Stimulated activated CD8-positive, alpha-beta memory T cell treated with anti-CD3 and anti-CD28 coated beads, Interleukin-12 subunit alpha, Interleukin-12 subunit beta, amount 100 ng/mL, for 24 hours (primary cell): Measurements from ENCODE around the gene NXPE1.

ENCODE experiments used
- DNase-seq: peaks from one replicate; pipeline ENCODE4 v3.0.0-alpha.2; 2020; ENCODE audit errors: extremely low read depth

NXPE1 gene

DNA sequence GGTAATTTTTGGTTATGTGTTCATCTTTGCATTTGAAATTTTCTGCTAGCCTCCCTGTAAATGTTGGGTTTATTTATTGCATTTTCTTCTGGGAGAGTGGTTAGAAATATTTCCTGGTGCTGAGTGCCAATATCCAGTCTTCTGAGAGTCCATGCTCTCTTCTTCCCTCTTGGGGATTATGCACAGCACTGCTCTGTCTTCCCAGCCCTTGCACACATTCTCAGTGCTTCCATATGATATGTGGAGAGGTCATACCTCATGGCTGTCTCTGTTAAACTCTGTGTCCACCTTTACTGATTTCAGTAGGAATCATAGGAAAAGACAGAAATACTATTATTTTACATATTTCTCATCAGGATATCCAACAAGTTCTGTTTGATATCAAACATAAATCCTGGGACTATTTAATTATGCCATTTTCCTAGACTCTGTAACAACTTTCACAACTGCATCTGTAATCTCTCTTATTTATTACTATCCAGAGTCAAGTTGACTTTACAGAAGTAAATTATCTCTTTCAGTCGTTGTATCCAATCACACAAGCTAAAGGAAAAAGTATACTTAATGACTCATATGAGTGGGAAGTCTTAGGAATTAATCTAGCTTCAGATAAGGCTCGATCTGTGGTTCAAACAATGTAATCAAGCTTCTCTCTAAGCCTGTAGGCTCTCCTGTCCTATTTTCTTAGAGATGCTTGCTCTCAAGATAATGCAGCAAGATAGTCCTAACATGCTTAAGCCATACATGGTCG lies 2.7 kb upstream of the NXPE1 start:
- DNase-seq = no peak

DNA sequence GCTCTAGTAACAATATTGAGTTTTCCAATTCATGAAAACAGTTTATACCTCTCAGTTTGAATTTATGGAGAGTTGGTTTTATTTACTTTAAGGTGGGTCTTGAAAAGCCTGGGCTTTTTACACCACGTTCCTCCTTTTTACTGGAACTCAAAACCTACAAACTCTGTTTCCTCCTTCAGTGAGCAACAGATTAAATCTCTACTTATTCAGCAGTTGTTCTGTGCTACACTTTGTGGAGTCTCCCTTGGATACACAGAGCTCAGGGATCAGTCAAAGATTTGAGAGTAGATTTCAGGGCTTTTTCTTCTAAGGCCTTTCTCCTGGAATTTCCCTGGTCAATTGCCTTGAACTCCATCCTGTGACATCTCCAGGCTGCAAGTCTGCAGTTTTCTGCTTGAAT lies 3.5 kb downstream of the NXPE1 start:
- DNase-seq = no peak

DNA sequence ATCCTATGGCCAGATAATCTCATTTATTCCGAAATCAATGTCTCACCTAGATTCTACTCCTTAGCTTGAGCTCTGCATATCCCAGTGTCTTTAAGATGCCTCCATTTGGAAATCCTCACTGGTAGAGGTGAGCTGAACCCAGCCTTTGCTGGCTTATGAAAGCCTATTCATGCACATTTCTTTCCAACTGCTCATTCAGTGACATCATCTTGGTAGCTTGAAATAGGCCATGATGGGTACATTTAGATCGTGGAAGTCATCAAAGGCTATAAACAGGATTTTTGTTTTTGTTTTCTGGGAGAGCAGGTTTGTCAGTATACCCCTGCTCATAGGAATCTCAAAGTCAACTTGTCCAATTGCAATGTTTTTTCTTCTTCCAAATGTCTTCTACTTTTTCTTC lies 6.0 kb downstream of the NXPE1 start:
- no peak for DNase-seq

DNA sequence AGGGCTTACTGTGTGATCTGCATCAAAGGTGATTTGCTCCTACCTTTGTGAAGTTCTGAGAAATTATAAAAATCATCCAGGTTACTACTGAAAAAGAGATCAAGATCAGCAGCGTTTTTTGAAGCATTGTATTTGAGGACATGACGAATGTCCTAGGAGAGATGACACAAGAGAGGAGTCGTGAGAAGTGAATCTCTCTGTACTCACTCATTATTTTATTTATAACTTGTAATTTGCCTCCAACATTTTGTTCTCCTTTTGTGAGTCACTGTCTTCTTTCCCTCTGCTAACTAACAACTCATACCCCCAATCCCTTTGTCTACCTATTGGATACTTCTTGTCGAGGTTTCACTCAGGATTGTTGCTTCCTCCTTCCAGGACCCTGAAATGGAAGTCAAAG lies 8.6 kb downstream of the NXPE1 start:
- DNase-seq = no peak

DNA sequence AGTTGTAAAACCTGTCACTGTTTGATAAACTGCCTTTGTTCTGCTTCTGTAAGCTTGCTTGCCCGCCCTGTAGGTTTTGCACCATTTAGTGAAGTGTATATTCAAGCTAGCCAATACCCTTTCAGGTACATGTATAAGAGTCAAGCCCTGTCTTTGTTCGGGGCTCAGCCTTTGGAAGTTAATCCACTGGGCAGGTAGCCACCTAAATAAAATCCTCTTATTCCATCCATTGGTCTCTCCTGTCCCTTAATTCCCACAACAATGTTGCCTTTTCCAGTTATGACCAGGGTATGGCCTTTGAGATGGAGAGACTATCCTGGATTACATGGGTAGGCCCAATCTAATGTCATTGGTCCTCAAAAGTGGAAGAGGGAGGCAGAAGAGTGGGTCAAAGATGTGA lies 34.0 kb downstream of the NXPE1 start:
- DNase-seq = no peak

DNA sequence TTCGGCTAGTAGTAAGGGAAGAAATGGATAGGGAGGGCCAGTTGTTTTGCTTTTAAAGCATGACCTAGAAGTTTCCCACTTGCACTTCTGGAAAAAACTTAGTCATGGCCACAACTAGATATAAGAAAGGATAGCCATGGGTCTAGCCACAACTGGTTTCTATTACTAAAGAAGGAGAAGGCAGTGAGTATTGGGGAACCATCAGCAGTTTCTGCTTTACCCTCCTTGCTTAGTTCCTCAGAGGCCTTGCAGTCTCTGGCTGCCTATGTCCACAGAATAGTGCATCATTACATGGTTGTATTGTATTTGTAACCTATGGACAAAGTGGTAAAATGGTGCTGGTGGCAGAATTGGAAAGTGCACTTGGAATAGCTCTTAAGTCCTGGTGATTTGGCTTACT lies 35.6 kb downstream of the NXPE1 start:
- no peak for DNase-seq

DNA sequence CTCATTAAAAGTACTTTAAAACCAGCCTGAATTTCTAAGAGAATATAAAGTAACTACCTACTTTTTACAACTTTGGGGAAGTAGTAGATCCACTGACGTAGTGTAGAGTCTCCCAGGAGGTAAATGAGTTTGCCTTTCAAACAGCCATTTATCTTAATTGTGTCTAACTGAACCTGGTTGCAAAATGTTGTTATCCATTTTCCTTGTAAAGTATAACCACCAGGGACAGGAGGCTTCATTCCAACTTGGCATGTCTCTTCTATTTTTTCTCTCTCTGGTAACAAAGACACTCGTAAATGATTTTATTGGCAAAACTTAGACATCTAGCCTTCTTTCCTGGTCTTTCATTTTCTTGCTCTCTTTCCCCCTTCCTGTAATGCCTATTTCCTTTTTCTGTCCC lies 36.9 kb downstream of the NXPE1 start:
- no peak for DNase-seq

DNA sequence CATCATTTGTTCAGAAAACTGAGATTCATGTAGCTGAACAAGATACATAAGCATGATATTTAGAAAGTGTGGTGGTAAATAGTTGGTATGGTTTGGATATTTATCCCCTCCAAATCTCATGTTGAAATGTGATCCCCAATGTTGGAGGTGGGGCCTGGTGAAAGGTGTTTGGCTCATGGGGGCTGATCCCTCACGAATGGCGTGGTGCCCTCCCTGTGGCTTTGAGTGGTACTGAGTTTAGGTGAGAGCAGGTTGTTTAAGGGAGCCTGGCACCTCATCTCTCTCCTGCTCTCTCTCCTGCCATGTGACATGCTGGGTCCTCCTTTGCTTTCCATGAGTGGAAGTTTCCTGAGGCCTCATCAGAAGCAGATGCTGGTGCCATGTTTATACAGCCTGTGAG lies 48.1 kb downstream of the NXPE1 start:
- DNase-seq = no peak

DNA sequence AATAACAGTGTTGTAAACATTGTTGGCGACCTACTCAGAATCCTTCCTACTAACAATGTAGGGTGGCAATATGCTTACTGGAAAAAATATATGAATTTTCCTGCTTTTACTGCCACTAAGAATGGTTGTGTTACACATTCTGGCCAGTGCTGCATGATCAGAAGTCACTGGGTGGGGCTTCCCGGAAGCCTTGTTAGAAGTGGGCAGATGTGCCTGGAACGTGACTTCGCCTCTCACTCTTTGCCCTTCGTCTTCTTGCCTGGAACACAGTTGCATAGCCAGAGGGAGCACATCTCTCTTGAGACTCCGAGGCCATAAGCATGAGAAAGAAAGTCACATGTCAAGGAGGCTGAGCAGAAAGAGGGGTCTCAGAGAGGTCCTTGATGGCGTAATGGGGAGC lies 48.6 kb downstream of the NXPE1 start:
- no peak for DNase-seq

DNA sequence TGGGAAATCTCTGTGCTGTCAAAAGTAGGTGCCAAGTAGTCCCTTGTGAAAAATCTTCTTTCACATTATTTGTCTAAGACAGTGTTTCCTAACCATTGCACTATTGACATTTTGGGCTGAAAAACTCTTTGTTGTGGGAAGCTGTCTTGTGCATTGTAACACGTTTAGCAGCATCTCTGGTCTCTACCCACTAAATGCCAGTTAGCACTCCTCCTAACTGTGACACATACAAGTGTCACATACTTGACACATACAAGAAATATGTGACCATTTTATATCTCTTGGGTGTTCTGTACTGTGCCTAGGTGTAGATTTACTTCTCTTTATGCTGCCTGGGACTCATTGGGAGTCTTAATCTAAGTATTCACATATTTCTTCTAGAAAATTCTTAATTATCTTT lies 57.8 kb downstream of the NXPE1 start:
- no peak for DNase-seq

DNA sequence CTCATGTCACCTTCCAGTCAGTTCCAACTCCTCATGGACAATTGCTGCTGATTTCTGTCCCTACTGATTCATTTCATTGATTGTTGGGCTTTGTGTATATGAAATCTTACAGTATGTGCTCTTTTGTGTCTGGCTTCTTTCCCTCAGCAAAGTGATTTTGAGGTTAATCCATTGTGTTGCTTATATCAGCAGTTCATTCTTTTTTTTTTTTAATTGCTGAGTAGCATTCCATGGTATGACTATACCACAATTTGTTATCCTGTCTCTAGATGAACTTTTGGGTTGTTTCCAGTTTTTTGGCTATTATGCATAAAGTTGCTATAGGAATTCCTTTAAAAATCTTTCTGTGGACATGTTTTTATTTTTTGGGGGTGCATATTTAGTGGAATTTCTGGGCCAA lies 59.9 kb downstream of the NXPE1 start:
- DNase-seq = no peak

DNA sequence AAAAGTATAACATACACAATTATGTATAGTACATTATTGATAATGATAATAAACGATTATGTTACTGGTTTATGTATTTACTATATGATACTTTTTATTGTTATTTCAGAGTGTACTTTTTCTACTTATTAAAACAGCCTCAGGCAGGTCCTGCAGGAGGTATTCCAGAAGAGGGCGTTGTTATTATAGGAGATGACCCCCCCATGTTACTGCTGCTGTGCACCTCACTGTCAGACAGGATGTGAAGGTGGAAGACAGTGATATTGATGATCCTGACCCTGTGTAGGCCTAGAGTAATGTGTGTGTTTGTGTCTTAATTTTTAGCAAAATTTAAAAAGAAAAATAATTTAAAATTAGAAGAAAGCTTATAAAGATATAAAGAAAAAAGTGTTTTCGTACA lies 62.8 kb downstream of the NXPE1 start:
- no peak for DNase-seq

DNA sequence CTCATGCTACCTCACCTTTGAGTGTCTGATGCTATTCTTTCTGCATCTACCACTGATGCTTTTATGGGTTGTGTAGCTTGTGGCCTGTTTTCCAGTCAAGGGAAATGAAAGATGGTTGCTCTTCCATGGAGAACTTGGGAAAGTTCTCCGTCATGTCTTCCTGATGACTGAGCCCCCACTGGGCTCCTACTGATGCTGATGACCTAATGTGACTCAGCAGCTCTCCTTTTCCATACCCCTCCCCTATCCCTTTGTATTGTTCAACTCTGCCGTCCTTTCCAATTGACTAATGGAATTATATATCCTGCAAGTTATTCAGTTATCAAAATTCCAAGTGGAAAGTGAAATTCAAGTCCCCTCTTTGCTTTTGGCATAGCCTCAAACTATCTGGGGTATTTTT lies 75.8 kb downstream of the NXPE1 start:
- DNase-seq = no peak

DNA sequence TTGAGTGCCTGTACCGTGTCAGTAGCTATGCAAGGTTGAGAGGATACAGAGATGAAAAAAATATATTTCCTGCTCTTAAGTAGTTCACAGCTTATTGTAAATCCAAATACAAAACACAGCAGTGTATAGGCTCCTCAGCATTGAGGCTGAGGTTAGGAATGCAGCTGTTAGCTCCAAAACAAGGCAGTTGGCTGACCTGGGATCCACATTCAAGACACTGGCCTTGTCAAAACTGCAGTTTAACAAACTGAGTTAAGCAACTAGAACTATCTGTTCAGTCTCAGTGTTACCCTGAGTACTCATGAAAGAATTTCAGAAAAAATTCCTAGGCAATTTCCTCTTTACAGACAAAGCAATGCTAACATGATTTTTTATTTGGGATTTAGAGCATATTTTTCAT lies 77.6 kb downstream of the NXPE1 start:
- no peak for DNase-seq

DNA sequence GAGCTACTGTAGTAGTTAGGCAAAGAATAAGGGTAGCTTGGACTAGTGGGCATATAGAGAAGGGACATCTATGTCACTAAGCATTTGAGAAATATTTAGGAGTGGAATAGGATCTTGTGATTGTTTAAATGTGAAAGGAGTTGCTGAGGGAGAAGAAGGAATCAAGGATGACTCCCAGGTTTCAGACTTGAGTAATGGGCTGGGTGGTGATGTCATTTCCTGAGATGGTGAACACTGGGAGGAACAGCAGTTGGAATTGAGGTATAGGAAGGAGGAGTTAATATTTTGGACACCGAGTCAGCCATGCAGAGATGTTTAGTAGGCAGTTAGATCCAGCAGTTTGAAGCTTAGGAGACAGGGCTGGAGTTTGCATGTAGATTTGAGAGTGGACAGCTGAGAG lies 80.3 kb downstream of the NXPE1 start:
- no peak for DNase-seq

DNA sequence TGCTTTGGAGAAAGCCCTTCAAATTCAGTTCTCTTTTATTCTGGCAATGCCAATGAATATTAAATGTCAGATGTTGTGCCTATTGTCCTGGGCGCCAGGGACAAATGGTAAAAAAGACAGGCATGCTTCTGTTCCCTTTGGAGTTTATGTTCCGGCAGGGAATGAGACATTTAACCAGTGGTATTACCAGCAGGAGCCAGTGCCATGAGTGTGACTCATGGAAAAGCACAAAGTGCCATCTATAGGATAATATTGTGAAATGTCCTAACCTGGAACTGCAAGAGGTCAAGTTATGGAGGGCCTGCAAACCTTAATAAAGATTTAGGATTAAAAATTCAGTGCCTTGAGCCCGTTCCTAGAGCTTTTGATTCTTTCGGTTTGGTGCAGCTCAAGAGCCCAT lies 80.9 kb downstream of the NXPE1 start:
- DNase-seq = no peak

DNA sequence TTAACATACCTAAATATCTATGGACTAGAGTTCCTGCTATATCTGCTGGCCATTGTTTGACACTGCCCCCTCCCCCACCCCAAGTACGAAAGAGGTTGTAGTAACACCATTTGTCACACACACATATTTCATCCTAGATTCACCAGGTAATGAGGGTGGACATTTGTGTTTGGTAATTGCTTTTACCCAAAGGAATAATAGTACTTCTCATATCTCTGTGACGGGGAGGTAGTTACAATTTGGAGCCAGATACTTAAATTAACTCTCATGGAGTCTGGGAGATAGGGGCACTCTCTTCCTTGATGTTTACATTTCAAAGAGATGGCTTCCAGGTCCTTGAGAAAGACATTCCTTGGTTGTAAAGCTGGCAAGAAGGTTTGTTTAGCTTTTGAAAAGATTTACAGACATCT lies 81.7 kb downstream of the NXPE1 start:
- no peak for DNase-seq

DNA sequence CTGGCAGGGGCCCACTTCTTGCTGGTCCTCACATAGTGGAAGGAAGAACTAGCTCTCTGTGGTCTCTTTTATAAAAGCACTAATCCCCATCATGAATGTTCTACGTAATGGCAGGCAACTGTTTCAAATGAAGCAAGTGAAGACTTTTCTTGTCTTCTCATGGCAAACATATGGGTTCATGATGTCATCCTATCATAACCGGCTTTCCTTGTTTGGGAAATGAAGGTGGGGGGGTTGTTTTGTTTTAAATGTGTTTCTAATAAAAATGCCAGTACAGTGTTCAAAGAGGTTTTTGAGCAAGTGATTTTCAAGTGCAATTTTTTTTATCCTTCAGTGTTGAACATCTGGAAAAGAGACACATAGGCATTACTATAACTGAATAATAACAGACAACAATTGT lies 87.0 kb downstream of the NXPE1 start:
- DNase-seq = no peak
